Measurements from ENCODE around the gene ANK2.

DNA sequence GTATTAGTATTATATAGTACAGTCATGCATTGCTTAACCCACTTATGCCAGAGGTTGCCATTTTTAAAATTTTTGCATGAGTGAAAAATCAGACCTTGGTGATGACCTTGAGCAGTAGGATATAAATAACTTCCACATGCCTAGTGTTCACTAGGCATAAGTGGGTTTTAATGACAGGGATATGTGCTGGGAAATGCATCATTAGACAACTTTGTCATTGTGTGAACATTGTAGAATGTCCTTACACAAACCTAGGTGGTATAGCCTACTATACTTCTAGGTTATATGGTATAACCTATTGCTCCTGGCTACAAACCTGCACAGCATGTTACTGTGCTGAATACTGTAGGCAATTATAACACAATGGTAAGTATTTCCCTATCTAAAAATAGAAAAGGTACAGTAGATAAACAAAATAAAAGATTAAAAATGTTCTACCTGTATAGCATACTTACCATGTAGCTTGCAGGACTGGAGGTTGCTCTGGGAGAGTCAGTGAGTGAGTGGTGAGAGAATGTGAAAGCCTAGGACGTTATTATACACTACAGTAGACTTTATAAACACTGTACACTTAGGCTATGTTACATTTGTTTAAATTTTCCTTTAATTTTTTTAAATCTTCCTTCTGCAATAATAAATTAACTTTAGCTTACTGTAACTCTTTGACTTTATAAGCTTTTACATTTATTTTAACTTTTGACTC, 326.7 kb downstream of the ANK2 start:
- TF ChIP-seq, protein P1, sequence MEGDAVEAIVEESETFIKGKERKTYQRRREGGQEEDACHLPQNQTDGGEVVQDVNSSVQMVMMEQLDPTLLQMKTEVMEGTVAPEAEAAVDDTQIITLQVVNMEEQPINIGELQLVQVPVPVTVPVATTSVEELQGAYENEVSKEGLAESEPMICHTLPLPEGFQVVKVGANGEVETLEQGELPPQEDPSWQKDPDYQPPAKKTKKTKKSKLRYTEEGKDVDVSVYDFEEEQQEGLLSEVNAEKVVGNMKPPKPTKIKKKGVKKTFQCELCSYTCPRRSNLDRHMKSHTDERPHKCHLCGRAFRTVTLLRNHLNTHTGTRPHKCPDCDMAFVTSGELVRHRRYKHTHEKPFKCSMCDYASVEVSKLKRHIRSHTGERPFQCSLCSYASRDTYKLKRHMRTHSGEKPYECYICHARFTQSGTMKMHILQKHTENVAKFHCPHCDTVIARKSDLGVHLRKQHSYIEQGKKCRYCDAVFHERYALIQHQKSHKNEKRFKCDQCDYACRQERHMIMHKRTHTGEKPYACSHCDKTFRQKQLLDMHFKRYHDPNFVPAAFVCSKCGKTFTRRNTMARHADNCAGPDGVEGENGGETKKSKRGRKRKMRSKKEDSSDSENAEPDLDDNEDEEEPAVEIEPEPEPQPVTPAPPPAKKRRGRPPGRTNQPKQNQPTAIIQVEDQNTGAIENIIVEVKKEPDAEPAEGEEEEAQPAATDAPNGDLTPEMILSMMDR (IDR thresholded peaks at IDR 0.05; ENCODE audit: low read length) = no peak
- no peak for TF ChIP-seq EZH2 (IDR thresholded peaks at IDR 0.05; ENCODE audit: borderline replicate concordance, low read length)

All from OCI-LY1 (cell line).